Right lobe of liver (tissue), 6 donors: ENCODE measurements around the gene RBM18. TPM values are rescaled to one million over a fixed set of nuclear protein-coding genes. Genes with fewer than 3 reads are reported as not detected.

Experiments used
- ATAC-seq, 4 donors: fragments of 200-7000 bp; cut with Tn5 transposase; one replicate each; pipeline ENCODE4 v1.9.1; 2020; ENCODE audit warnings: mild to moderate bottlenecking in 4 of 4, moderate library complexity in 4 of 4
- DNase-seq, 3 donors: peaks; one replicate each; pipeline ENCODE4 v3.0.0-alpha.2; 2020
- H3K27ac ChIP-seq, 3 donors: fragments of 200-600 bp; one replicate each; pipeline ENCODE4 v1.8.0; 2022
- H3K27me3 ChIP-seq, 2 donors: fragments of 200-600 bp; one replicate each; pipeline ENCODE4 v1.8.0; 2022
- H3K36me3 ChIP-seq, 4 donors: fragments of 200-600 bp; sonication (generic) in 1 of 4; one replicate each; pipeline versions ENCODE4 v1.5.1 to v1.8.0; 2017 to 2022; ENCODE audit warnings: control low read depth in 1 of 4
- H3K4me1 ChIP-seq, 4 donors: fragments of 200-600 bp; sonication (generic) in 1 of 4; one replicate each; pipeline versions ENCODE4 v1.5.1 to v1.8.0; 2017 to 2022; ENCODE audit warnings: control low read depth in 1 of 4
- H3K4me3 ChIP-seq, 3 donors: fragments of 200-600 bp; one replicate each; pipeline ENCODE4 v1.8.0; 2022
- H3K9me3 ChIP-seq, 4 donors: fragments of 200-600 bp; sonication (generic) in 1 of 4; one replicate each; pipeline versions ENCODE4 v1.5.1 to v1.8.0; 2017 to 2022; ENCODE audit warnings: control low read depth in 1 of 4
- POLR2A ChIP-seq: fragments of 450-650 bp; IDR thresholded peaks from one replicate; pipeline ENCODE4 v1.6.1; 2017; ENCODE audit warnings: antibody characterized with exemption, mild to moderate bottlenecking
- WGBS: methylation state at CpG from one replicate; pipeline ENCODE4 v1.1.6; 2018; ENCODE audit warnings: low coverage, low lambda C conversion rate; ENCODE audit not compliant: insufficient coverage; ENCODE audit errors: missing lambda C conversion rate; 5-methylcytosine and 5-hydroxymethylcytosine counted together
- intact Hi-C, 2 donors: fragments of 100-400 bp; cut with DNase I; formaldehyde crosslinking; loops; one replicate each; pipeline versions ENCODE4 v1.11.2 to v1.14.1; 2022
- long read RNA-seq: library from polyadenylated mRNA; unstranded; transcript quantifications from one replicate; pipeline ENCODE4 v2.0.0, GENCODE V29; 2019
- total RNA-seq, 6 experiments: library from RNA; depleted of rRNA in 2 of 6; stranded (reverse); fragments of >200 nt in 2 of 6; fragmentation: NEBNext Ultra II Directional in 3 of 6; extraction: Animal tissue kit (Norgen Biotek cat#: 25700) in 3 of 6; gene quantifications; one replicate each; pipeline versions ENCODE4 v1.1.0 to v1.2.4, GENCODE V29; 2016 to 2023
- TF ChIP-seq, protein P1 (sequence below), 4 donors: fragments of 200-600 bp in 3 of 4; fragments of 450-650 bp in 1 of 4; IDR thresholded peaks; one replicate each; pipeline versions ENCODE4 v1.5.1 to v1.8.0; 2016 to 2022; ENCODE audit warnings: antibody characterized with exemption in 4 of 4, mild to moderate bottlenecking in 2 of 4
- donor health status: DM: no; HTN: yes; CAD: no.
- donor health status: DM: no; HTN: no; CAD: no.
- donor health status: DM: no; HTN: no; CAD: no.
- donor health status: DM: no; HTN: yes; CAD: no.
- donor health status: DM: no; HTN: yes; CAD: no.

The RBM18 gene, protein sequence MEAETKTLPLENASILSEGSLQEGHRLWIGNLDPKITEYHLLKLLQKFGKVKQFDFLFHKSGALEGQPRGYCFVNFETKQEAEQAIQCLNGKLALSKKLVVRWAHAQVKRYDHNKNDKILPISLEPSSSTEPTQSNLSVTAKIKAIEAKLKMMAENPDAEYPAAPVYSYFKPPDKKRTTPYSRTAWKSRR
- total RNA-seq = 1 to 10 TPM; 3.4 to 9.3 (median 8.7) TPM
- long read RNA-seq, full-length matches to known transcripts = 3 of 3 reads
- long read RNA-seq, partial matches to known transcripts = 0 of 3 reads
- long read RNA-seq, other reads (novel, unspliced or antisense) = 0 of 3 reads

DNA sequence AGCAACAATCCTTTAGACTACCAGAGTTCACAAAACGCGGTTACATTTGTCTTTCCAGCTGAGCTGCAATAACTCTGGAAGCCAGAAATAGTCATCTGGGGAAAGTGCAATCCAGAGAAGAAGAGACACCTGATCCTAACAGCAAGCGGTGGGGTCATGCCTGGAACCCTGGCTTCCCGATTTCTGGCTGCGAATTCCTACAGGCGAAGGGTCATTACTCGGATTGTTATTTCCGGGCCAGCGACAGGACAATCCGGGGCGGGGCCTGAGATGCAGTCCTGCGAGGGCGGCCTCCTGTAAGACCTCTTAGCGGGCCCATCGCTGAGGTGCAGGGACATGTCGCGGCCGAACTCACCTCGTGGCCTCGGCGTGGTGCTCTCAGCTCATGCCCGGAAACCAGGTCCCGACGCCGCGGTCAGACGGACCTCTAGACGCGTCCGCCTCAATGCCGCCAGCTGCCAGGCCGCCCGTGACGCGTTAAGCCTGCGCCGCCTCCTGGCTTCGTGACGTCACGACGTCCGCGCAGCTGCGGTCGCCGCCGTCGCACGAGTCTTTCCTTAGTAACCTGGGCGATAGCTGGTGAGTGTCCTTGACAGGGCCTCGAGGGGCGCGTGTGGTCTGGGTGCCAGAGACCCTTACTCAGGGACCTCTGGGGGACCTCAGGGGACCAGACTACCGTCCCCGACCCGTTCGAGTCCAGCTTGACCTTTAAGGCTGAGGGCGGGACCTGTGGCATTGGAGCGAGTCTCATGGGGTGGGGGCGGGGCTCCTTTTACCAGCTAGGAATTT is at the start of gene RBM18, which contains the start of gene MRRF:
TSS of gene RBM18 (minus strand) at position 481 of the 789 bp plus-strand sequence. CDS start 3,348 bp downstream, outside the sequence.
TSS of gene MRRF (plus strand) at position 523 of the 789 bp plus-strand sequence. CDS start 6,010 bp downstream, outside the sequence.
- peak within 1 kb of the TSS; percentile 88 to 95 (median 92) for H3K27ac ChIP-seq
- WGBS = 0% methylated on average over 12 of the region's 60 CpGs

DNA sequence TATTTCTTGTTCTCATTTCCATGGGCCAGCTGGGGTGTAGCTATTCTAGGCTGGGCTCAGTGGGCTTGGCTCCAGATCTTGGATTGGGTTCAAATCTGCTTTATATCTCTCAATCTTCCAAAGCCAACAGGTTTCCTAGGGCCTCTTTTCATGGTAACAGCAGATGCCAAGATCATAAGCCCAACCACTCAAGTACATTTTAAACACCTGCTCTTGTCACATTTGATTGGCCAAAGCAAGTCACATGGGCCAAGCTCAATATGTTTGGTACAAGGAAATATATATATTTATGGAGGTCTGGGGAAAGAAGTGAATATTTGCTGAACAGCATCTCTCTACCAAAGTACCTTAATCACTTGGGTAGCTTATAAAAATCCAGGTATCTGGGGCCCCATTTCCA is 49.5 kb upstream of the RBM18 start:
- Histone ChIP-seq H3K36me3 (peaks cover 0 to 36% (median 15%) of the 10 kb centered on the region in 4 donors), H3K27me3 (no peaks in the 10 kb centered on the region)
- intact Hi-C loops = no loop called here

More for the DNA sequence above, at the start of gene RBM18, which contains the start of gene MRRF:
- ATAC-seq (peak; percentile 89 to 92 (median 91)), DNase-seq (peak; percentile 92 to 94 (median 93))
- Histone ChIP-seq H3K4me3 (peak within 1 kb of the TSS; percentile 42 to 84 (median 74)), H3K36me3 (peaks cover 0 to 13% (median 6%) of the 10 kb centered on the region in 4 donors), H3K9me3 (no peaks in the 10 kb centered on the region), H3K27me3 (no peaks in the 10 kb centered on the region), H3K4me1 (peaks cover 0 to 32% (median 9%) of the 10 kb centered on the region in 4 donors)
- peak; percentile 57 for TF ChIP-seq POLR2A
- TF ChIP-seq, protein P1, sequence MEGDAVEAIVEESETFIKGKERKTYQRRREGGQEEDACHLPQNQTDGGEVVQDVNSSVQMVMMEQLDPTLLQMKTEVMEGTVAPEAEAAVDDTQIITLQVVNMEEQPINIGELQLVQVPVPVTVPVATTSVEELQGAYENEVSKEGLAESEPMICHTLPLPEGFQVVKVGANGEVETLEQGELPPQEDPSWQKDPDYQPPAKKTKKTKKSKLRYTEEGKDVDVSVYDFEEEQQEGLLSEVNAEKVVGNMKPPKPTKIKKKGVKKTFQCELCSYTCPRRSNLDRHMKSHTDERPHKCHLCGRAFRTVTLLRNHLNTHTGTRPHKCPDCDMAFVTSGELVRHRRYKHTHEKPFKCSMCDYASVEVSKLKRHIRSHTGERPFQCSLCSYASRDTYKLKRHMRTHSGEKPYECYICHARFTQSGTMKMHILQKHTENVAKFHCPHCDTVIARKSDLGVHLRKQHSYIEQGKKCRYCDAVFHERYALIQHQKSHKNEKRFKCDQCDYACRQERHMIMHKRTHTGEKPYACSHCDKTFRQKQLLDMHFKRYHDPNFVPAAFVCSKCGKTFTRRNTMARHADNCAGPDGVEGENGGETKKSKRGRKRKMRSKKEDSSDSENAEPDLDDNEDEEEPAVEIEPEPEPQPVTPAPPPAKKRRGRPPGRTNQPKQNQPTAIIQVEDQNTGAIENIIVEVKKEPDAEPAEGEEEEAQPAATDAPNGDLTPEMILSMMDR (IDR thresholded peaks at IDR 0.05) = no peak
- intact Hi-C loops = loop anchor here in 1 of 2 donors (10.0 kb wide), 1 partner anchor 80 kb away; no protein-coding TSS in a partner anchor

DNA sequence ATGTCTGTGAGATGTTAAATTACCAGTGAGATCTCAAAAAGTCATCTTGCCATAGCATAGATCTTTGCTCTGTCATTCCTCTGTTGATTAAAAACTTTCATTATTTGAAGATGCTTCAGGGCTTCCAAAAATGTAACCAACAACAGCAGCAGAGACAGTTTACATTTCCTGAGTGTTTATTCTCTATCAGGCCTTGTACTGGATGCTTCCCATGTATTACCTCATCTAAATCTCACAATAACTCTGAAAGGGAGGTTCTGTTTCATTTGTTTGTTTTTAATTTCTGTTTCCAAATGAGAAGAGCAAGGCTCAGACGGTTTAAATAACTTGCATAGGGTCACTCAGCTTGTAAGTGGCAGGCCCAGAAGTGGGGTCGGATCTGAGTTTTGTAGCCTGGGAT is 45.2 kb upstream of the RBM18 start:
- ATAC-seq = no peak
- Histone ChIP-seq H3K9me3 (no peaks in the 10 kb centered on the region), H3K27ac (no peak overlapping the region), H3K4me3 (no peak overlapping the region), H3K4me1 (no peaks in the 10 kb centered on the region), H3K27me3 (no peaks in the 10 kb centered on the region), H3K36me3 (peaks cover 0 to 31% (median 15%) of the 10 kb centered on the region in 4 donors)
- 82% methylated on average over 2 of the region's 2 CpGs for WGBS
- intact Hi-C loops = no loop called here
- DNase-seq = no peak
- no peak for TF ChIP-seq POLR2A
- TF ChIP-seq, protein P1 (IDR thresholded peaks at IDR 0.05) = no peak

More for the DNA sequence above, 49.5 kb upstream of the RBM18 start:
- ATAC-seq (no peak), DNase-seq (no peak)
- no peaks in the 10 kb centered on the region for H3K4me1 ChIP-seq
- no peak overlapping the region for H3K4me3 ChIP-seq
- H3K9me3 ChIP-seq = no peaks in the 10 kb centered on the region
- H3K27ac ChIP-seq = no peak overlapping the region
- TF ChIP-seq POLR2A = no peak
- TF ChIP-seq, protein P1 (IDR thresholded peaks at IDR 0.05) = no peak

DNA sequence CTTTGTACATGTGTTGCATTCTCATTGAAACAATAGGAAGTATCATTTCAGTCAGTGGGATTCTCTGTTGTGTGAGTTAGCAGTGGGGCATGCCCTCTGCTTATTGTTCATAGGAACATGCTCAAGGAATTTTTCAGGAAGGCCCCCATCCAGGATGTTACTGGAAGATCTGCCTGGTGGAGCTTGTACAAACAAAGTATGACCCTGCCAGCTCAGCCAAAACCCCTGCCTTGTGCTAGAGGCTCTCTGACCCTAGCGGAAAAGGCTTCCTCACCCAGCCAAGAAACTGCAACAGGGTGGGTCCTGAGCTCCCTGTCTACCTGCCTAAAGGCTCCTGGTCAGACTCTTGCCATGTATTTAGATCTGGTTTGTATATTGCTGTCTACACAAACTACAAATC is 43.3 kb upstream of the RBM18 start:
- Histone ChIP-seq H3K27me3 (no peaks in the 10 kb centered on the region), H3K4me3 (no peak overlapping the region), H3K27ac (no peak overlapping the region), H3K4me1 (no peaks in the 10 kb centered on the region), H3K9me3 (no peaks in the 10 kb centered on the region), H3K36me3 (peaks cover 0 to 21% (median 5%) of the 10 kb centered on the region in 4 donors)
- no peak for TF ChIP-seq POLR2A
- TF ChIP-seq, protein P1 (IDR thresholded peaks at IDR 0.05) = no peak
- intact Hi-C loops = no loop called here
- ATAC-seq (peak; percentile 60 to 79 (median 69)), DNase-seq (no peak)
- WGBS = no CpG with 5 or more reads among the region's 1 CpG
